Renal cortical epithelial cell (primary cell): ENCODE data around the gene CPSF3. TPM values are rescaled to one million over a fixed set of nuclear protein-coding genes. Genes with fewer than 3 reads are reported as not detected.

ENCODE experiments used
- DNase-seq: peaks from one replicate; pipeline ENCODE4 v3.0.0-alpha.2; 2011; ENCODE audit warnings: low read depth
- total RNA-seq: library from RNA; depleted of rRNA; stranded (reverse); fragments of >200 nt; gene quantifications from 2 replicates; pipeline ENCODE4 v1.2.3, GENCODE V29; 2014

Gene CPSF3
- total RNA-seq, 1 donor from 2014 or later: 103 TPM

DNA sequence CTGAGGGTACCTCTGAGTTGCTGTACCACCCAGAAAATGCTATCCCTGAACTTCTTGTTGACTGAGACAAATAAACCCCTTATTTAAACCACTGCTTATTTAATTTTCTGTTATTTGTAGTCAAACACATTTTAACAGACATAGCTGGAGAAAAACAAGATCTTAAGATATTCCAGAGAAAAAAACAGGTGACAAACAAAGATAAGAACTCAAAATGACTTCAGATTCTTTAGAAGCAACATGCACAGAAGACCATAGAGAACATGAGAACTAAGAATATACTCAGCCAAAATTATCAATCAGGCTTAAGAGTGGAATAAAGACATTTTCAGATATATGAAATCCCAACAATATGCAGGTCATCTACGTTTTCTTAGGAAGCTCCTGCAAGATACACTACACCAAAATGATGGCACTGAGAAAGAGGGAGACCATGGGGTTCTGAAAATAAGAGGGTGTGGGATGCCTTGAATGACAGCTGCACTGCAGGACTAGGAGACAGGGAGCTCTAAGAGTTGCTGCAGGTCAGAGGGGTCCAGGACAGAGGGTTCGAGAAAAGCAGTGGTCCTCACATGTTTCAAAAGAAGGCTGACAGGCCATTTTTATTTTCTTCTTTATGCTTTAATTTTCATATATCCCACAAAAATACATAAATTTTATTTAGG lies 93.8 kb downstream of the CPSF3 start:
- no peak for DNase-seq

GRCh38 chr2:9518163-9518562 lies 94.7 kb downstream of the CPSF3 start:
- DNase-seq: no peak

- DNase-seq: no peak
Measured at GRCh38 chr2:9518780-9519179, 95.3 kb downstream of the CPSF3 start.

DNA sequence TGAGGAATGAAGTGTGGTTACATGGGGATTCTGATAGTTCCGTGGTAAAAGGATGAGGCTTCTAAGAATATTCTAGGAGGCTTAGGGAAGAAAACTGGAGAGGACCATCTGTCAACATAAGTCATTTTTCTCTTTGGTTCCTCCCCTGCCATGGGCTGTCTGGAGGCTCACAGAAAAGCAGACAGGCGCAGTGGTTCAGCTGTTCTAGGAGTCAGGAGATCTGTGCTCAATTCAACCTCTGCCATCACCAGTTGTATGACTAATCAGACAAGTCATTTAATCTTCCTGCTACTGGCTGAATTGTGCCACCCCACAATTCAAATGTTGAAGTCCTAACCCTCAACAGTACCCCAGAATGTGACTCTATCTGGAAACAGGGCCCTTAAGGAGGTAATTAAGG lies 95.8 kb downstream of the CPSF3 start:
- DNase-seq: peak; percentile 19

Other genes starting within 250 kb of the CPSF3 start
- 59.4 and 68.6 TPM in 2 replicates for gene ASAP2, start 216.8 kb upstream of the CPSF3 start, total RNA-seq
- gene ITGB1BP1, start 126 bp upstream of the CPSF3 start, total RNA-seq: 49.5 and 56.8 TPM in 2 replicates
- gene IAH1, start 50.9 kb downstream of the CPSF3 start, total RNA-seq: 47.7 and 86.1 TPM in 2 replicates
- 67.6 and 71.5 TPM in 2 replicates for gene ADAM17, start 132.2 kb downstream of the CPSF3 start, total RNA-seq
- gene YWHAQ, start 207.3 kb downstream of the CPSF3 start, total RNA-seq: 414 and 525 TPM in 2 replicates